ENCODE measurements around the gene SLC28A3. TPM values are rescaled to one million over a fixed set of nuclear protein-coding genes. Genes with fewer than 3 reads are reported as not detected.

The SLC28A3 gene
- total RNA-seq: under 0.01 TPM in 2 replicates

GRCh38 chr9:84340535-84340934 lies at the start of gene SLC28A3:
Gene SLC28A3, minus strand, starts transcription at chr9:84340758. Its CDS starts 125 bp downstream, at chr9:84340633.

Measured in mesangial cell (primary cell).